ENCODE measurements around the gene TMC3.
"Not testable (repeated sequence)": the region's sequence is repeated elsewhere in the genome, so short reads cannot be mapped to it uniquely, and the experiment has no call there.

The TMC3 gene

GRCh38 chr15:81346611-81347010 is 27.4 kb downstream of the TMC3 start:
- DNase-seq (ENCODE audit: low spot score), result no peak

GRCh38 chr15:81343371-81343770 is 30.6 kb downstream of the TMC3 start:
- DNase-seq (ENCODE audit: low spot score), result no peak

GRCh38 chr15:81341351-81341750 is 32.7 kb downstream of the TMC3 start:
- no peak for DNase-seq (ENCODE audit: low spot score)

GRCh38 chr15:81339851-81340250 is 34.2 kb downstream of the TMC3 start:
- no peak for DNase-seq (ENCODE audit: low spot score)

GRCh38 chr15:81339321-81339720 is 34.7 kb downstream of the TMC3 start:
- no peak for DNase-seq (ENCODE audit: low spot score)

- peak; percentile 74 for DNase-seq (ENCODE audit: low spot score)
Observed at GRCh38 chr15:81338170-81339007, 35.6 kb downstream of the TMC3 start.

GRCh38 chr15:81337713-81338157 is 36.3 kb downstream of the TMC3 start:
- peak; percentile 45 for DNase-seq (ENCODE audit: low spot score)

GRCh38 chr15:81337241-81337640 is 36.8 kb downstream of the TMC3 start:
- no peak for DNase-seq (ENCODE audit: low spot score)

- DNase-seq (ENCODE audit: low spot score), result no peak
Observed at GRCh38 chr15:81336568-81336967, 37.4 kb downstream of the TMC3 start.

GRCh38 chr15:81335631-81336030 is 38.4 kb downstream of the TMC3 start:
- DNase-seq (ENCODE audit: low spot score), result no peak

GRCh38 chr15:81334768-81335435 is 39.1 kb downstream of the TMC3 start:
- DNase-seq (ENCODE audit: low spot score), result no peak

GRCh38 chr15:81333363-81333762 is 40.6 kb downstream of the TMC3 start:
- DNase-seq (ENCODE audit: low spot score), result no peak

GRCh38 chr15:81332326-81332725 is 41.7 kb downstream of the TMC3 start:
- no peak for DNase-seq (ENCODE audit: low spot score)

- DNase-seq (ENCODE audit: low spot score), result no peak
Observed at GRCh38 chr15:81331600-81331999, 42.4 kb downstream of the TMC3 start.

- not testable (repeated sequence) for DNase-seq (ENCODE audit: low spot score)
Observed at GRCh38 chr15:81331141-81331540, 42.9 kb downstream of the TMC3 start.

- no peak for DNase-seq (ENCODE audit: low spot score)
Observed at GRCh38 chr15:81330366-81331090, 43.5 kb downstream of the TMC3 start.

GRCh38 chr15:81329446-81329845 is 44.6 kb downstream of the TMC3 start:
- DNase-seq (ENCODE audit: low spot score), result no peak

- DNase-seq (ENCODE audit: low spot score), result peak; percentile 69
Observed at GRCh38 chr15:81327516-81327915, 46.5 kb downstream of the TMC3 start.

GRCh38 chr15:81326466-81327212 is 47.4 kb downstream of the TMC3 start:
- no peak for DNase-seq (ENCODE audit: low spot score)

GRCh38 chr15:81323944-81324881 is 49.8 kb downstream of the TMC3 start, which contains the start of gene STARD5:
Gene STARD5 (minus strand): TSS chr15:81324141. CDS start chr15:81324099, 42 bp downstream.
- DNase-seq (ENCODE audit: low spot score), result peak; percentile 99

- DNase-seq (ENCODE audit: low spot score), result no peak
Observed at GRCh38 chr15:81323559-81323943, 50.5 kb downstream of the TMC3 start.
